Stimulated activated CD4-positive, alpha-beta T cell treated with anti-CD3 and anti-CD28 coated beads, Interleukin-2, amount 100 ng/mL, for 48 hours (primary cell): Measurements from ENCODE around the gene PLVAP.

Experiments
- DNase-seq, 2 donors: peaks; one replicate each; pipeline ENCODE4 v3.0.0-alpha.2; 2020

Gene PLVAP

GRCh38 chr19:17332677-17333581 is 44.2 kb downstream of the PLVAP start:
- peak; percentile 38 to 41 for DNase-seq

GRCh38 chr19:17332360-17332676 is 44.8 kb downstream of the PLVAP start:
- no peak for DNase-seq

- no peak for DNase-seq
Measured at GRCh38 chr19:17331045-17331558, 46.0 kb downstream of the PLVAP start.

- DNase-seq = no peak
Measured at GRCh38 chr19:17330262-17331044, 46.7 kb downstream of the PLVAP start.

- DNase-seq = no peak
Measured at GRCh38 chr19:17329366-17330261, 47.5 kb downstream of the PLVAP start.

- no peak for DNase-seq
Measured at GRCh38 chr19:17328517-17329365, 48.4 kb downstream of the PLVAP start.

GRCh38 chr19:17327654-17328516 is 49.3 kb downstream of the PLVAP start:
- peak; percentile 43 to 52 for DNase-seq

- no peak for DNase-seq
Measured at GRCh38 chr19:17327068-17327653, 50.0 kb downstream of the PLVAP start.

GRCh38 chr19:17326595-17326966 is 50.6 kb downstream of the PLVAP start:
- DNase-seq = no peak

GRCh38 chr19:17325881-17326594 is 51.1 kb downstream of the PLVAP start:
- no peak for DNase-seq

GRCh38 chr19:17325133-17325532 is 52.0 kb downstream of the PLVAP start:
- no peak for DNase-seq

- DNase-seq = no peak
Measured at GRCh38 chr19:17324357-17325114, 52.6 kb downstream of the PLVAP start.

GRCh38 chr19:17323964-17324332 is 53.2 kb downstream of the PLVAP start:
- DNase-seq = no peak

- DNase-seq = no peak
Measured at GRCh38 chr19:17323300-17323963, 53.7 kb downstream of the PLVAP start.

GRCh38 chr19:17322854-17323253 is 54.3 kb downstream of the PLVAP start:
- no peak for DNase-seq

GRCh38 chr19:17321655-17322489 is 55.3 kb downstream of the PLVAP start:
- DNase-seq = no peak

GRCh38 chr19:17320435-17320834 is 56.7 kb downstream of the PLVAP start:
- no peak for DNase-seq
